ENCODE measurements around the gene MAP3K3. TPM values are rescaled to one million over a fixed set of nuclear protein-coding genes. Genes with fewer than 3 reads are reported as not detected.
"Not testable (repeated sequence)": the region's sequence is repeated elsewhere in the genome, so short reads cannot be mapped to it uniquely, and the experiment has no call there.

Gene MAP3K3
- total RNA-seq, 1 donor from 2014 or later, result 43.5 TPM

GRCh38 chr17:63701868-63702720, 79.9 kb downstream of the MAP3K3 start:
- intact Hi-C loops (cut with micrococcal nuclease), result loop anchor here (1.0 to 5.0 kb wide), 7 partner anchors 8 to 255 kb away; partner anchors contain the start of genes CCDC47, CYB561, DCAF7 and FTSJ3

GRCh38 chr17:63702721-63703015, 80.5 kb downstream of the MAP3K3 start:
- intact Hi-C loops (cut with micrococcal nuclease), result loop anchor here (1.0 to 5.0 kb wide), 6 partner anchors 8 to 255 kb away; partner anchors contain the start of genes CCDC47, CYB561, DCAF7 and FTSJ3

GRCh38 chr17:63703029-63703428, 80.8 kb downstream of the MAP3K3 start:
- intact Hi-C loops (cut with micrococcal nuclease), result loop anchor here (2.0 to 5.0 kb wide), 2 partner anchors 152 to 256 kb away; partner anchors contain the start of genes CYB561 and DCAF7

GRCh38 chr17:63703556-63704258, 81.5 kb downstream of the MAP3K3 start:
- intact Hi-C loops (cut with micrococcal nuclease), result loop anchor here (2.0 to 5.0 kb wide), 2 partner anchors 153 to 256 kb away; partner anchors contain the start of genes CYB561 and DCAF7

- intact Hi-C loops (cut with micrococcal nuclease), result loop anchor here (5.0 kb wide), 1 partner anchor 257 kb away; the partner anchor contains the start of gene CYB561
Measured at GRCh38 chr17:63704259-63704576, 82.0 kb downstream of the MAP3K3 start.

- intact Hi-C loops (cut with micrococcal nuclease), result loop anchor here (5.0 kb wide), 1 partner anchor 258 kb away; the partner anchor contains the start of gene CYB561
Measured at GRCh38 chr17:63704836-63705235, 82.6 kb downstream of the MAP3K3 start.

GRCh38 chr17:63705657-63706056, 83.4 kb downstream of the MAP3K3 start:
- intact Hi-C loops (cut with micrococcal nuclease), result loop anchor here (2.0 kb wide), 1 partner anchor 17 kb away; no protein-coding TSS in a partner anchor

GRCh38 chr17:63706336-63707082, 84.3 kb downstream of the MAP3K3 start:
- intact Hi-C loops (cut with micrococcal nuclease), result loop anchor here (2.0 kb wide), 1 partner anchor 16 kb away; no protein-coding TSS in a partner anchor

GRCh38 chr17:63707151-63707550, 84.9 kb downstream of the MAP3K3 start:
- intact Hi-C loops (cut with micrococcal nuclease), result loop anchor here (2.0 kb wide), 1 partner anchor 16 kb away; no protein-coding TSS in a partner anchor

GRCh38 chr17:63709110-63709509, 86.9 kb downstream of the MAP3K3 start:
- intact Hi-C loops (cut with micrococcal nuclease), result no loop called here

GRCh38 chr17:63714550-63715277, 92.5 kb downstream of the MAP3K3 start:
- intact Hi-C loops (cut with micrococcal nuclease), result no loop called here

GRCh38 chr17:63716426-63716825, 94.2 kb downstream of the MAP3K3 start:
- intact Hi-C loops (cut with micrococcal nuclease), result no loop called here

GRCh38 chr17:63718988-63719387, 96.8 kb downstream of the MAP3K3 start:
- intact Hi-C loops (cut with micrococcal nuclease), result no loop called here

- intact Hi-C loops (cut with micrococcal nuclease), result not testable (repeated sequence)
Measured at GRCh38 chr17:63720194-63720593, 98.0 kb downstream of the MAP3K3 start.

GRCh38 chr17:63722403-63722802, 100.2 kb downstream of the MAP3K3 start:
- intact Hi-C loops (cut with micrococcal nuclease), result loop anchor here (2.0 kb wide), 1 partner anchor 16 kb away; no protein-coding TSS in a partner anchor

- intact Hi-C loops (cut with micrococcal nuclease), result no loop called here
Measured at GRCh38 chr17:63735691-63736090, 113.5 kb downstream of the MAP3K3 start.

GRCh38 chr17:63740464-63741142, 118.4 kb downstream of the MAP3K3 start:
- intact Hi-C loops (cut with micrococcal nuclease), result loop anchor here (1.0 to 5.0 kb wide), 11 partner anchors 33 to 1878 kb away; partner anchors contain the start of genes BRIP1, CCDC47, CEP95 and DCAF7

GRCh38 chr17:63741143-63741407, 118.9 kb downstream of the MAP3K3 start:
- intact Hi-C loops (cut with micrococcal nuclease), result loop anchor here (1.0 to 5.0 kb wide), 11 partner anchors 32 to 1879 kb away; partner anchors contain the start of genes BRIP1, CCDC47, CEP95 and DCAF7

- intact Hi-C loops (cut with micrococcal nuclease), result loop anchor here (1.0 to 5.0 kb wide), 12 partner anchors 11 to 1879 kb away; partner anchors contain the start of genes BRIP1, CCDC47, CEP95 and DCAF7
Measured at GRCh38 chr17:63741408-63742173, 119.4 kb downstream of the MAP3K3 start, which contains the start of gene STRADA. Gene STRADA (minus strand): TSS chr17:63741799. CDS start chr17:63728369, 13,430 bp downstream.

Data from T-helper 1 cell treated with Interleukin-12 subunit alpha and Interleukin-12 subunit beta and Interleukin-4 antibody, amounts not matched to agents 30 ng/mL and 1 ng/mL, for 36 hours (primary cell).